ENCODE measurements around the gene FAM229A.
A peak's percentile ranks its signal among the peaks of the same experiment; 100 is the strongest.

DNA sequence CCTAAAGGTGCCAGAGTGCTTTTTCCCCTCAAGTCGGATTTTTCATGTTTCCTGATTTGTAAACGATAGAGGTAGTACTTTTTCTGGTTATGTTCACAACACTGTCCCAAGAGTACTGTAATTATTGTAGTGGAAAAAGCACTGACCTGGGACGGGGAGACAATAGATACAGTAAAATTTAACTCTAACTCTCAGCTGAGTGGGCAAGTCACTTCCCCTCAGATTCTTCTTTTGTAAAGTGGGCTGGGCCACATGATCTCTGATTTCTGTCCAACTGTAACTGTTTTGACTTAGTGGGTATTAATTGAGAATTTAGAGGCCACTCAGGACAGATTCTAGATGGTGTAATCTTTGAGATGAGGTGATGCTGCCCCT is 45.4 kb downstream of the FAM229A start:
- TF ChIP-seq CTCF (IDR thresholded peaks at IDR 0.05), result peak in 1 of 6 experiments; percentile 5
- no peak for TF ChIP-seq POLR2A (IDR thresholded peaks at IDR 0.05)

Data from esophagus squamous epithelium (tissue), 4 donors.